Measurements from ENCODE around the gene APEX2. TPM values are rescaled to one million over a fixed set of nuclear protein-coding genes. Genes with fewer than 3 reads are reported as not detected.

Gene APEX2
- total RNA-seq, 1 experiment from 2014 or later, result 28.5 TPM

DNA sequence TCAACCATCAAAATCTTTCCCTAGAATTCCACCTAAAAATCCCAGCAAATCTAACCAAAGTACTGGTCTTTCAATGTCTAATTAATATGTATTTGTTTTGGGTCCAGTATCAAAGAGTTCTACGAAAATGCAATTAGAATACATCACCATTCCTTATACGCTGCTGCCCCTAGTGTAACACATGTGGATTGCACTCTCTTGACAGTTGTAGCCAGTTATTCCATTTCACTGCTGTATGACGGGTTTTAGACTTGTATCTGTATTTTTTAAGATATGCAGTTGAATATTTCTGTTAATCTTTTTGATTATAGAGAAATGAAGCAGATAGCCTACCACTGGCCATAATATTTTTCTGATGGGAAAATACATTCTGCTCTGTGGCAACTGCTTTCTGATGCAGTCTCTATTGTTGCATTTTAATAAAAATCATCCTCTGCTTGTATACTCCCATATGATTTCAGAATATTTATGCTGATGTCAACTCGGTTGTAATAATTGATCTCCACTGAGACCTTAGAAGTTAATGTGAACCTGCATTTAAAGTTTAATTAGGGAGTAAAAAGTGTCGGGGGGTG is 57.6 kb downstream of the APEX2 start:
- TF ChIP-seq, protein P1, sequence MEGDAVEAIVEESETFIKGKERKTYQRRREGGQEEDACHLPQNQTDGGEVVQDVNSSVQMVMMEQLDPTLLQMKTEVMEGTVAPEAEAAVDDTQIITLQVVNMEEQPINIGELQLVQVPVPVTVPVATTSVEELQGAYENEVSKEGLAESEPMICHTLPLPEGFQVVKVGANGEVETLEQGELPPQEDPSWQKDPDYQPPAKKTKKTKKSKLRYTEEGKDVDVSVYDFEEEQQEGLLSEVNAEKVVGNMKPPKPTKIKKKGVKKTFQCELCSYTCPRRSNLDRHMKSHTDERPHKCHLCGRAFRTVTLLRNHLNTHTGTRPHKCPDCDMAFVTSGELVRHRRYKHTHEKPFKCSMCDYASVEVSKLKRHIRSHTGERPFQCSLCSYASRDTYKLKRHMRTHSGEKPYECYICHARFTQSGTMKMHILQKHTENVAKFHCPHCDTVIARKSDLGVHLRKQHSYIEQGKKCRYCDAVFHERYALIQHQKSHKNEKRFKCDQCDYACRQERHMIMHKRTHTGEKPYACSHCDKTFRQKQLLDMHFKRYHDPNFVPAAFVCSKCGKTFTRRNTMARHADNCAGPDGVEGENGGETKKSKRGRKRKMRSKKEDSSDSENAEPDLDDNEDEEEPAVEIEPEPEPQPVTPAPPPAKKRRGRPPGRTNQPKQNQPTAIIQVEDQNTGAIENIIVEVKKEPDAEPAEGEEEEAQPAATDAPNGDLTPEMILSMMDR (conservative IDR thresholded peaks at IDR 0.05), result peak; percentile 78
- H3K27ac Mint-ChIP-seq, result no peak overlapping the region
- WGBS (ENCODE audit: extremely low coverage, insufficient read length, low lambda C conversion rate), result no CpG with 5 or more reads among the region's 5 CpGs
- Histone ChIP-seq H2BK20ac (ENCODE audit: low read depth, low read length, poor library complexity, severe bottlenecking) (no peak overlapping the region), H3K9me3 (ENCODE audit: control insufficient read depth, low read depth, low read length) (peaks cover 17% of the 10 kb centered on the region), H3K27ac (ENCODE audit: insufficient read length, low read depth, low read length) (no peak overlapping the region), H3K4ac (ENCODE audit: low read depth, low read length) (no peak overlapping the region), H3T11ph (ENCODE audit: low read length) (no peak overlapping the region), H2BK120ac (ENCODE audit: low read depth, low read length, poor library complexity, severe bottlenecking) (no peak overlapping the region), H2BK15ac (ENCODE audit: low read depth, low read length) (no peak overlapping the region), H3K56ac (ENCODE audit: insufficient read length, low read depth, low read length) (no peak overlapping the region), H3K23me2 (ENCODE audit: insufficient read length, low read depth, low read length, poor library complexity, severe bottlenecking) (no peaks in the 10 kb centered on the region), H3K4me1 (ENCODE audit: insufficient read depth, low read length) (no peaks in the 10 kb centered on the region), H3K79me2 (ENCODE audit: insufficient read depth, low read length) (no peaks in the 10 kb centered on the region), H3K4me2 (ENCODE audit: insufficient read depth, insufficient read length, low read length) (no peak overlapping the region), H4K8ac (replicated peaks; ENCODE audit: insufficient read length, low read depth, low read length) (no peak overlapping the region), H2BK5ac (ENCODE audit: insufficient read length, low read length) (no peak overlapping the region), H2BK12ac (ENCODE audit: insufficient read length, low read depth, low read length) (no peak overlapping the region), H2AFZ (ENCODE audit: low read length) (no peak overlapping the region), H4K20me1 (ENCODE audit: control insufficient read depth, insufficient read depth, insufficient read length) (no peaks in the 10 kb centered on the region), H3K79me1 (ENCODE audit: insufficient read depth, low read depth, low read length, poor library complexity, severe bottlenecking) (no peaks in the 10 kb centered on the region), H3K18ac (ENCODE audit: insufficient read length, low read depth, low read length) (no peak overlapping the region), H3K14ac (ENCODE audit: insufficient read depth, low read length) (no peak overlapping the region), H3K9ac (ENCODE audit: extremely low read depth, insufficient read length, low read length) (no peak overlapping the region), H2AK5ac (ENCODE audit: insufficient read length, low read length) (no peak overlapping the region), H4K5ac (ENCODE audit: insufficient read length, low read depth, low read length) (no peak overlapping the region), H3K27me3 (ENCODE audit: insufficient read depth, low read length) (no peaks in the 10 kb centered on the region), H3K23ac (ENCODE audit: insufficient read length, low read depth, low read length) (no peak overlapping the region), H4K91ac (ENCODE audit: insufficient read length, low read depth, low read length) (no peak overlapping the region)
- peaks cover 0 to 5% (median 0%) of the 10 kb centered on the region in 3 experiments; a peak in 3 of 7 replicates for H3K36me3 Mint-ChIP-seq (ENCODE audit: insufficient read depth in 1 of 3, low read depth in 3 of 3)
- DNase-seq, result no peak
- no peak overlapping the region for H3K4me3 Mint-ChIP-seq
- H3K27me3 Mint-ChIP-seq (ENCODE audit: low read depth), result peaks cover 5% of the 10 kb centered on the region
- 0 out of 4 replicates have a peak, but pooled peaks cover 0 to 2% of the 10 kb centered on the region in 2 experiments for H3K4me1 Mint-ChIP-seq
- peaks cover 55 to 68% of the 10 kb centered on the region in 2 experiments for H3K9me3 Mint-ChIP-seq

Other genes starting within 250 kb of the APEX2 start
- gene ITIH6, start 202.1 kb upstream of the APEX2 start, total RNA-seq (2021), result not detected in 2 replicates
- gene MAGED2, start 192.6 kb upstream of the APEX2 start, total RNA-seq (2021), result 146 and 148 TPM in 2 replicates
- gene TRO, start 79.5 kb upstream of the APEX2 start, total RNA-seq (2021), result 47.6 and 51.0 TPM in 2 replicates
- gene PFKFB1, start 6.2 kb upstream of the APEX2 start, total RNA-seq (2021), result 0.31 and 0.55 TPM in 2 replicates
- gene ALAS2, start 30.6 kb downstream of the APEX2 start, total RNA-seq (2021), result not detected in 2 replicates
- not detected in 2 replicates for gene PAGE2B, start 74.7 kb downstream of the APEX2 start, total RNA-seq (2021)
- gene PAGE2, start 88.7 kb downstream of the APEX2 start, total RNA-seq (2021), result not detected in 2 replicates
- gene PAGE5, start 220.0 kb downstream of the APEX2 start, total RNA-seq (2021), result not detected in 2 replicates